NCI-H460 (cell line): ENCODE measurements around the gene CTXN3. TPM values are rescaled to one million over a fixed set of nuclear protein-coding genes. Genes with fewer than 3 reads are reported as not detected.

ENCODE experiments used
- DNase-seq: peaks from one replicate; pipeline ENCODE4 v3.0.0-alpha.2; 2016; ENCODE audit warnings: low read depth; ENCODE audit errors: extremely low read depth
- total RNA-seq: library from RNA; depleted of rRNA; stranded (reverse); fragments of >200 nt; shearing (Covaris generic); gene quantifications from 2 replicates; pipeline ENCODE4 v1.2.3, GENCODE V29; 2014; rRNA removed

CTXN3 gene
- total RNA-seq, 1 experiment from 2014 or later: not detected

- no peak for DNase-seq
These were observed 47.8 kb downstream of the CTXN3 start for GRCh38 chr5:127696683-127697082.

GRCh38 chr5:127697894-127698600 is 49.2 kb downstream of the CTXN3 start:
- no peak for DNase-seq

GRCh38 chr5:127699416-127699815 is 50.5 kb downstream of the CTXN3 start:
- no peak for DNase-seq

GRCh38 chr5:127700237-127700766 is 51.4 kb downstream of the CTXN3 start:
- DNase-seq: no peak

GRCh38 chr5:127702434-127702833 is 53.6 kb downstream of the CTXN3 start:
- DNase-seq: no peak

- DNase-seq: no peak
These were observed 54.2 kb downstream of the CTXN3 start, which contains the start of gene CCDC192 for GRCh38 chr5:127702926-127703561. CCDC192 (plus strand) TSS chr5:127703391; CDS start chr5:127703446, 55 bp downstream.

- DNase-seq: peak; percentile 41
These were observed 56.4 kb downstream of the CTXN3 start for GRCh38 chr5:127705120-127705892.

GRCh38 chr5:127706691-127707090 is 57.8 kb downstream of the CTXN3 start:
- no peak for DNase-seq

GRCh38 chr5:127707209-127707608 is 58.3 kb downstream of the CTXN3 start:
- DNase-seq: no peak

Other genes with a start within 250 kb of the CTXN3 start
- 48.4 and 57.8 TPM in 2 replicates for gene PRRC1, start 131.4 kb upstream of the CTXN3 start, total RNA-seq
- not detected in 2 replicates for gene CCDC192, start 54.3 kb downstream of the CTXN3 start, total RNA-seq